Measurements from ENCODE around the gene SUPT6H.

The SUPT6H gene

GRCh38 chr17:28698253-28698941, 36.4 kb downstream of the SUPT6H start:
- Histone ChIP-seq H3K27ac (no peak overlapping the region), H3K4me3 (no peak overlapping the region)

- Histone ChIP-seq H3K27ac (no peak overlapping the region), H3K4me3 (no peak overlapping the region)
Observed at GRCh38 chr17:28700278-28700677, 38.3 kb downstream of the SUPT6H start.

- H3K27ac ChIP-seq: no peak overlapping the region
- H3K4me3 ChIP-seq: no peak overlapping the region
Observed at GRCh38 chr17:28700830-28701492, 39.0 kb downstream of the SUPT6H start.

GRCh38 chr17:28702026-28702751, 40.2 kb downstream of the SUPT6H start:
- Histone ChIP-seq H3K4me3 (no peak overlapping the region), H3K27ac (no peak overlapping the region)

- Histone ChIP-seq H3K4me3 (no peak overlapping the region), H3K27ac (no peak overlapping the region)
Observed at GRCh38 chr17:28702752-28703150, 40.7 kb downstream of the SUPT6H start.

- Histone ChIP-seq H3K27ac (no peak overlapping the region), H3K4me3 (no peak overlapping the region)
Observed at GRCh38 chr17:28703552-28704218, 41.7 kb downstream of the SUPT6H start.

GRCh38 chr17:28704219-28704858, 42.3 kb downstream of the SUPT6H start:
- Histone ChIP-seq H3K4me3 (no peak overlapping the region), H3K27ac (no peak overlapping the region)

- peak overlapping the region in 1 of 21 experiments; percentile 7 for H3K27ac ChIP-seq
Observed at GRCh38 chr17:28705074-28705659, 43.2 kb downstream of the SUPT6H start.

GRCh38 chr17:28705728-28706334, 43.8 kb downstream of the SUPT6H start:
- no peak overlapping the region for H3K4me3 ChIP-seq
- peak overlapping the region in 1 of 21 experiments; percentile 7 for H3K27ac ChIP-seq

More at GRCh38 chr17:28705074-28705659, 43.2 kb downstream of the SUPT6H start:
- no peak overlapping the region for H3K4me3 ChIP-seq

GRCh38 chr17:28706471-28707338, 44.7 kb downstream of the SUPT6H start:
- Histone ChIP-seq H3K4me3 (no peak overlapping the region), H3K27ac (no peak overlapping the region)

GRCh38 chr17:28707339-28707720, 45.3 kb downstream of the SUPT6H start:
- H3K4me3 ChIP-seq: no peak overlapping the region
- no peak overlapping the region for H3K27ac ChIP-seq

GRCh38 chr17:28710861-28711722, 49.1 kb downstream of the SUPT6H start:
- Histone ChIP-seq H3K4me3 (peak overlapping the region; percentile 52 to 81 (median 70)), H3K27ac (peak overlapping the region in 20 of 21 experiments; percentile 66 to 93 (median 86))

GRCh38 chr17:28711723-28712031, 49.7 kb downstream of the SUPT6H start, which contains the start of gene PROCA1:
TSS of gene PROCA1 (minus strand) at chr17:28711888. CDS start at chr17:28711660, 228 bp downstream.
- peak within 1 kb of the TSS in 20 of 21 experiments; percentile 66 to 93 (median 86) for H3K27ac ChIP-seq
- H3K4me3 ChIP-seq: peak within 1 kb of the TSS; percentile 52 to 81 (median 70)

- H3K4me3 ChIP-seq: peak overlapping the region; percentile 52 to 81 (median 70)
- H3K27ac ChIP-seq: peak overlapping the region in 20 of 21 experiments; percentile 66 to 93 (median 86)
Observed at GRCh38 chr17:28712032-28712704, 50.2 kb downstream of the SUPT6H start.

- Histone ChIP-seq H3K27ac (peak overlapping the region in 4 of 21 experiments; percentile 83 to 93 (median 88)), H3K4me3 (no peak overlapping the region)
Observed at GRCh38 chr17:28712705-28713415, 50.9 kb downstream of the SUPT6H start.

GRCh38 chr17:28714281-28714680, 52.3 kb downstream of the SUPT6H start:
- Histone ChIP-seq H3K27ac (no peak overlapping the region), H3K4me3 (no peak overlapping the region)
